Spinal cord (tissue), 10 donors: ENCODE measurements around the gene ZNF79. TPM values are rescaled to one million over a fixed set of nuclear protein-coding genes. Genes with fewer than 3 reads are reported as not detected.
"Not testable (repeated sequence)": the region's sequence is repeated elsewhere in the genome, so short reads cannot be mapped to it uniquely, and the experiment has no call there.

Experiments used
- DNase-seq, 6 donors: peaks; one replicate each; pipeline versions ENCODE4 v3.0.0 to v3.0.0-alpha.2; 2013 to 2015; ENCODE audit warnings: low spot score in 6 of 6, low read depth in 4 of 6
- H3K27ac ChIP-seq: one replicate; pipeline ENCODE4 v1.5.1; 2013; ENCODE audit warnings: low read depth, low read length, control low read depth
- H3K27me3 ChIP-seq: one replicate; pipeline ENCODE4 v1.6.1; 2013; ENCODE audit warnings: low read length; ENCODE audit not compliant: control insufficient read depth, insufficient read depth
- H3K36me3 ChIP-seq: one replicate; pipeline ENCODE4 v1.6.1; 2013; ENCODE audit warnings: low read length; ENCODE audit not compliant: control insufficient read depth, insufficient read depth
- H3K4me1 ChIP-seq: one replicate; pipeline ENCODE4 v1.6.1; 2013; ENCODE audit warnings: low read length; ENCODE audit not compliant: control insufficient read depth, insufficient read depth
- H3K4me3 ChIP-seq: one replicate; pipeline ENCODE4 v1.5.1; 2013; ENCODE audit warnings: low read depth, low read length, control low read depth
- H3K9me3 ChIP-seq: one replicate; pipeline ENCODE4 v1.6.1; 2013; ENCODE audit warnings: low read length; ENCODE audit not compliant: control insufficient read depth, insufficient read depth
- WGBS: methylation state at CpG from one replicate; pipeline ENCODE4 v1.1.5; 2013; ENCODE audit warnings: missing lambda C conversion rate; ENCODE audit not compliant: insufficient coverage; 5-methylcytosine and 5-hydroxymethylcytosine counted together
- polyA plus RNA-seq, 2 donors: library from polyadenylated mRNA; unstranded; fragments of 120-200 nt; gene quantifications; one replicate each; pipeline ENCODE4 v1.2.1, GENCODE V29; 2013; ENCODE audit not compliant: insufficient read length in 2 of 2
- total RNA-seq, 2 donors: library from RNA; depleted of rRNA in 1 of 2; stranded (reverse); fragments of 120-200 nt in 1 of 2; fragments of >200 nt in 1 of 2; gene quantifications; one replicate each; pipeline versions ENCODE4 v1.2.3 to v1.2.4, GENCODE V29; 2013 to 2014
- donor health status: healthy.

The ZNF79 gene
- total and polyA plus RNA-seq, 4 donors: 5.3 to 12.2 (median 7.4) TPM

DNA sequence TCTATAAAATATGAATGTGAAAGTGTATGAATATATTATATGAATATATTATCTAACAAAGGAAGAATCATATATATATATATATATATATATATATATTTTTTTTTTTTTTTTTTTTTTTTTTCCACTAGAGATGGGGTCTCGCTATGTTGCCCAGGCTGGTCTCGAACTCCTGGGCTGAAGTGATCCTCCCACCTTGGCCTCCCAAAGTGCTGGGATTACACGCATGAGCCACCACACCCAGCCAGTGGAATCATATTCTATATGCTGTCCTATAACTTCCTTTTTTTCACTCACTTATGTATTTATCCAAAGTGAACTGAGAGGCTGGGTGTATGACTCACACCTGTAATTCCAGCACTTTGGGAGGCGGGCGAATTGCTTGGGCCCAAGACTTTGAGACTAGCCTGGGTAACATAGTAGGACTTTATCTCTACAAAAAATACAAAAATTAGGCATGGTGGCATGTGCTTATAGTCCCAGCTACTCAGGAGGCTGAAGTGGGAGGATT lies 42.3 kb downstream of the ZNF79 start:
- H3K9me3 ChIP-seq, H3K27ac ChIP-seq, H3K4me3 ChIP-seq, H3K27me3 ChIP-seq, DNase-seq, H3K4me1 ChIP-seq: not testable (repeated sequence)
- H3K36me3 ChIP-seq: peaks cover 62% of the 10 kb centered on the region
- WGBS: no CpG with 5 or more reads among the region's 5 CpGs

DNA sequence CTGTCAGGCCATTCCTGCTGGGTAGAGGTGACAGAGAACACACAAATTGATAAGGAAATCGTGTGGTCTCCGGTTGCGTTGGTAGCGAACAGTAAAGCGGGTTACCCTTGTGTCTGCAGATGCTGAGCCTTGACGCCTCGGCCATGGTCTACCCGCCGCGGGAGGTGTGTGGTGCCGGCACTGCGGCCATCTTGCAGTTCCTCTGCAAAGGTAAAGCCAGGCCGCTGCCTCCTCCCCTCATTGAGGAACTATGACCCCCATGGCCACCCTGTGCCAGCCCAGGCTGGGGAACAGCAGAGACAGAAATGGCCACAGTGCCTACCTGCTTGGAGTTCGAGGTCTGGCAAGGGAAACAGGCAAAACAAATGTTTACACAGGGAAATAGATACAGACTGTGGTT lies 43.4 kb downstream of the ZNF79 start:
- no peak overlapping the region for H3K27ac ChIP-seq
- WGBS: 95% methylated on average over 14 of the region's 14 CpGs
- no peak for DNase-seq
- no peaks in the 10 kb centered on the region for H3K27me3 ChIP-seq
- H3K9me3 ChIP-seq: no peaks in the 10 kb centered on the region
- H3K36me3 ChIP-seq: peaks cover 52% of the 10 kb centered on the region
- H3K4me3 ChIP-seq: no peak overlapping the region
- no peaks in the 10 kb centered on the region for H3K4me1 ChIP-seq

DNA sequence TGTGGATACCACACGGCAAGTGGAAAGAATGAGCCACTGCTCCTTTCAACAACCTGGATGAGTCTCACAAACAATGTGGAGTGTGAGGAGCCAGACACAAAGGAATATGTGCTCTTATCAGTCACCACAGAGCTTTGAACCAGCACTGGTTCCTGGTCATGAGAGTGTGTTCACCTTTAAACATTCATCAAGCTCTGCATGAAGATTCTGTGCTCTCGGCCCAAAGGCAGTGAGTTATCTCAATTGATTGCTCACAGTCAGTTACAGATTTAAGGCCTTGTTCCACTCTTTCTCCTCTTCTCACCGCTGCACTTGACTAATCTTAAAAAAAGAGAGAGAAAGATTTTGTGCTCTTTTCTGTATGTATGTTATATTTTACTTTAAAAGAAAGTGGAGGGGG lies 46.5 kb downstream of the ZNF79 start:
- Histone ChIP-seq H3K4me3 (no peak overlapping the region), H3K27ac (no peak overlapping the region), H3K27me3 (no peaks in the 10 kb centered on the region), H3K36me3 (peaks cover 52% of the 10 kb centered on the region), H3K9me3 (no peaks in the 10 kb centered on the region), H3K4me1 (no peaks in the 10 kb centered on the region)
- no peak for DNase-seq
- 83% methylated on average over 1 of the region's 3 CpGs for WGBS

DNA sequence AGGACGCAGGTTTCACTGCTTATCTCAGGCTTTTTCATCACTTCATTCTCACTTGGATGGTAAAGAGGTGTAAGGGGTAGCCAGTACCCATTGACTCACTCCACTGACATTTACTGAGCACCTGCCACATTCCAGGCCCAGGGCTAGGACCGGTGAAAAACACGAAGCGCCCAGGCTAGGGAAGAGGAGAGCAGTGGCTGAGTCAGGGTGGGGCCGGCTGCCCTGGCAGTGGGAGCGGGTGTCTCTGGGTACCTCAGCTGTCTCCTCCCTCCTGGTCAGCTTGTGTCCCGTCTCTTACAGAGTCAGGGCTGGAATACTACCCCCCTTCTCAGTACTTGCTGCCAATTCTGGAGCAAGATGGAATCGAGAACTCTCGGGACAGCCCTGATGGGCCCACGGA lies 49.3 kb downstream of the ZNF79 start:
- H3K9me3 ChIP-seq: no peaks in the 10 kb centered on the region
- H3K27me3 ChIP-seq: no peaks in the 10 kb centered on the region
- DNase-seq: no peak
- H3K4me3 ChIP-seq: no peak overlapping the region
- peaks cover 57% of the 10 kb centered on the region for H3K36me3 ChIP-seq
- H3K27ac ChIP-seq: no peak overlapping the region
- 98% methylated on average over 8 of the region's 10 CpGs for WGBS
- H3K4me1 ChIP-seq: no peaks in the 10 kb centered on the region

DNA sequence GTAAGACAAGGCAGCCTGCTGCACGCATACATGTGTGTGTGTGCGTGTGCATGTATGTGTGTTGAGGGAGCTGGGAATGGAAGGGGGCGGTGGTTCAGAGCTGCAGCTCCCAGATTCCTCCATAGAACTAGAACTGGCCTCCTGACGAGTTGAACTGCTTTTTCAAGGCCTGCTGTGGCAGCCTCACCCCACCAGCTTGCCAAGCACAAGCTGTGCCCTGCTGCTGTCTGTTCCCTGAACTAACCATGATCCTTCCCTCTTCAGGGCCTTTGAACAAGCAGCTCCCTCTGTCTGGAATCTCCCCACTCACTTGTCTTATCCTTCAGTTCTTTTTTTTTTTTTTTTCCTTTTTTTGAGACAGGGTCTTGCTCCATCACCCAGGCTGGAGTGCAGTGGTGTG lies 49.8 kb downstream of the ZNF79 start:
- H3K36me3 ChIP-seq: peaks cover 62% of the 10 kb centered on the region
- no peaks in the 10 kb centered on the region for H3K4me1 ChIP-seq
- no peak for DNase-seq
- H3K4me3 ChIP-seq: no peak overlapping the region
- H3K27ac ChIP-seq: no peak overlapping the region
- no peaks in the 10 kb centered on the region for H3K9me3 ChIP-seq
- no peaks in the 10 kb centered on the region for H3K27me3 ChIP-seq
- WGBS: 92% methylated on average over 3 of the region's 4 CpGs

DNA sequence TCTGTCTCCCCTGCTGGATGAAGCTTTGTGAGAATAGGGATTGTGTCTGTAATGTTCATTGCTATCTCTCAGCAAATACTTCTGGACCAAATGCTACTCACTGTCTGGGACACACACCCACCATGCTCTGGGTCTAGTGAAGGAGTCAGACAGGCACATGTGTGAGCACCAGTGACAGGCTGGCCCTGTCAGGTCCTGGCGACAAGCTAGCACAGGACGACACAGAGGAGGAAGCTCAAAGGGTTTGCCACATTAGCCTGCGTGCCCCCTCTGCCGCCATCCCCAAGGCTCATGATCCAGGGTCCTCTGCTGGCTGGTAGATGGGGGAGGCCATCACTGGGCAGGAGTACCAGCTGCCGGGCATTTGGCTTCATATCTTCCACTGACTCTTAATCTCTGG lies 50.4 kb downstream of the ZNF79 start:
- H3K4me3 ChIP-seq: no peak overlapping the region
- H3K36me3 ChIP-seq: peaks cover 64% of the 10 kb centered on the region
- no peaks in the 10 kb centered on the region for H3K9me3 ChIP-seq
- no peaks in the 10 kb centered on the region for H3K27me3 ChIP-seq
- H3K4me1 ChIP-seq: no peaks in the 10 kb centered on the region
- 98% methylated on average over 4 of the region's 5 CpGs for WGBS
- no peak overlapping the region for H3K27ac ChIP-seq
- no peak for DNase-seq

DNA sequence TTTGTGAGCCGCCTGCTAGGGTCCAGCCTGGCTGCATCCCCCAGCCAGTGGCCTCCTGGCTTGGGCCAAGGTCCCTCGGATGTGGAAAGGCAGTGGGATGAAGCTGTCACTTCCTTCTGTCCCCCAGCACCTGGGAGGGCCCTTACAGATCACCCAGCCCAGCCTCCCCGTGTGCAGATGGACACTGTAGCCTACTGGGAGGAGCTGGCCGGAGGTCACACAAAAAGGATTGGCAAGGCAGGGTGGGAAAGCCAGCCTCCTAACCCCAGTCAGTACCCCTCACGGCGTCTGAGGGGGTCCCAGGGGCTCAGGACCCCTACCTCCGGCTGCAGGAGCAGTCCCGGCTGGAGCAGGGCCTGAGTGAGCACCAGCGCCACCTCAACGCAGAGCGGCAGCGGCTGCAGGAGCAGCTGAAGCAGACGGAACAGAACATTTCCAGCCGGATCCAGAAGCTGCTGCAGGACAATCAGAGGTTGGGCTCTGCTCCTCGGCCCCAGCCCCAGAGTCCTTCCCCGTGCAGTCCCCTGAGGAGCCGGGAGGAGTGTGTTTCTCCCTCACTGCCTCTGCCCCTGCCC lies 55.4 kb downstream of the ZNF79 start:
- Histone ChIP-seq H3K36me3 (peaks cover 80% of the 10 kb centered on the region), H3K9me3 (no peaks in the 10 kb centered on the region), H3K27me3 (no peaks in the 10 kb centered on the region), H3K4me3 (no peak overlapping the region), H3K27ac (no peak overlapping the region), H3K4me1 (no peaks in the 10 kb centered on the region)
- 86% methylated on average over 16 of the region's 17 CpGs for WGBS
- no peak for DNase-seq

DNA sequence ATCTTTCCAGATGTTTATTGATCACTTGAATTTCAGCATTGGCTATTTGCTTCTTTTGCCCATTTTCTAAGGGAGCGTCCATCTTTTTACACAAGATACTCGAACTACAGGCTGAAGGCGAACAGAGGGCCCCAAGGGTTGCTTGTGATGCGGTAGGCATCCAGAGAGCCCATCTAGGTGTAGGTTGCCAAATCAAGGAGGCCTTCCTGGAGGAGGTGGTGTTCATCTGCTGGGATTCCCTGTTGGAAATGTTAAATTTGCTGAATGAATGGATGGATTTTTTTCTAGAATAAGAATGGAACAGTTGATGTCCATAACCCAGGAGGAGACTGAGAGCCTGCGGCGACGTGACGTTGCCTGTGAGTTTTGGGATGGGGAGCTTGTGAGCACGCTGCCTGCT lies 58.5 kb downstream of the ZNF79 start:
- Histone ChIP-seq H3K27ac (no peak overlapping the region), H3K4me3 (no peak overlapping the region), H3K27me3 (no peaks in the 10 kb centered on the region), H3K9me3 (no peaks in the 10 kb centered on the region), H3K4me1 (no peaks in the 10 kb centered on the region), H3K36me3 (peaks cover 84% of the 10 kb centered on the region)
- no peak for DNase-seq
- WGBS: 97% methylated on average over 9 of the region's 9 CpGs

DNA sequence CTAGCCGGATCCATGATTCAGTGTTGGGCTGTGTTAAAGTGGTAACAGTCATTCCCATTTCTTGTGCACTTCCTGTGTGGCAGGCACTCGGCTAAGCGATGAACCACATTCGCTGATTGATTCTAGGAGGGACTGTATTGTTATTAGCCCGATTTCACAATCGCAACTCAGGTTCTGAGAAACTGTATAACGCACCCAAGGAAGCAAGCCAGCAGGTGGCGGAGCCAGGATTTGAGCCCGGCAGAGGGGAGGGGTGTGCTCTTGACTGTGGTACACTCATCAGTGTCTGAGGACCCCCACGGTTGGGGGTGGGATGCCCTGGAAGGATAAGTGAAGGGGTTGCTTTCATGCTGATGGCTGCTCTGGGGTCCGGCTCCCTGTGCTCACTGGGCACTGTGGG lies 61.8 kb downstream of the ZNF79 start:
- peaks cover 85% of the 10 kb centered on the region for H3K36me3 ChIP-seq
- WGBS: 85% methylated on average over 11 of the region's 11 CpGs

DNA sequence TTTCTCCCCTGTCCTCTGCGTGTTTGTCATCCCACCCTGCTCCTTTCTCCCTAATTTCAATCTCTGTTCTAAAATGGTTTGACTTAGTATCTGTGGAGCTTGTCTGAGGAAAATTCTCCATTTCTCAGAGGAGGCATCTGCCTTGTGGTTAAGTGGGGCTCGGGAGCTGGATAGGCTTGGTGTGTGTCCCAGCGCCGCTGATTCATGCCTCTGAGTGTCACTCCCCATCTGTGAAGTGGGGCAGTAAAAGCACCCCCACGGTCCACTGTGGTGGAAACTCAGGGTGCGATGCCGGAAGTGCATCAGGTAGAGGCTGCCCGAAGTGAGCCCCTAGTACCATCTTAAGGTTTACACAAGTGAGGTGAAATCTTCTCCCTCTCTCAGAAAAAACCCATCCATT lies 64.8 kb downstream of the ZNF79 start:
- peaks cover 89% of the 10 kb centered on the region for H3K36me3 ChIP-seq

More for the DNA sequence above, 61.8 kb downstream of the ZNF79 start:
- Histone ChIP-seq H3K4me3 (no peak overlapping the region), H3K27me3 (no peaks in the 10 kb centered on the region), H3K4me1 (peaks cover 7% of the 10 kb centered on the region), H3K9me3 (no peaks in the 10 kb centered on the region), H3K27ac (no peak overlapping the region)
- DNase-seq: no peak

More for the DNA sequence above, 64.8 kb downstream of the ZNF79 start:
- no peak overlapping the region for H3K27ac ChIP-seq
- H3K4me1 ChIP-seq: peaks cover 29% of the 10 kb centered on the region
- no peak for DNase-seq
- H3K4me3 ChIP-seq: no peak overlapping the region
- 88% methylated on average over 6 of the region's 8 CpGs for WGBS
- no peaks in the 10 kb centered on the region for H3K9me3 ChIP-seq
- no peaks in the 10 kb centered on the region for H3K27me3 ChIP-seq
